PC-9 (cell line): ENCODE results near the gene TTBK1.

Source experiments
- CTCF ChIP-seq: fragments of 200-600 bp; sonication (generic); conservative IDR thresholded peaks from 2 replicates; pipeline ENCODE4 v1.6.1; 2017; ENCODE audit warnings: mixed run types, antibody characterized with exemption, mild to moderate bottlenecking, moderate library complexity
- EZH2 ChIP-seq: fragments of 200-600 bp; sonication (generic); IDR thresholded peaks from 2 replicates; pipeline ENCODE4 v1.8.0; 2017; ENCODE audit warnings: antibody characterized with exemption, low read depth

DNA sequence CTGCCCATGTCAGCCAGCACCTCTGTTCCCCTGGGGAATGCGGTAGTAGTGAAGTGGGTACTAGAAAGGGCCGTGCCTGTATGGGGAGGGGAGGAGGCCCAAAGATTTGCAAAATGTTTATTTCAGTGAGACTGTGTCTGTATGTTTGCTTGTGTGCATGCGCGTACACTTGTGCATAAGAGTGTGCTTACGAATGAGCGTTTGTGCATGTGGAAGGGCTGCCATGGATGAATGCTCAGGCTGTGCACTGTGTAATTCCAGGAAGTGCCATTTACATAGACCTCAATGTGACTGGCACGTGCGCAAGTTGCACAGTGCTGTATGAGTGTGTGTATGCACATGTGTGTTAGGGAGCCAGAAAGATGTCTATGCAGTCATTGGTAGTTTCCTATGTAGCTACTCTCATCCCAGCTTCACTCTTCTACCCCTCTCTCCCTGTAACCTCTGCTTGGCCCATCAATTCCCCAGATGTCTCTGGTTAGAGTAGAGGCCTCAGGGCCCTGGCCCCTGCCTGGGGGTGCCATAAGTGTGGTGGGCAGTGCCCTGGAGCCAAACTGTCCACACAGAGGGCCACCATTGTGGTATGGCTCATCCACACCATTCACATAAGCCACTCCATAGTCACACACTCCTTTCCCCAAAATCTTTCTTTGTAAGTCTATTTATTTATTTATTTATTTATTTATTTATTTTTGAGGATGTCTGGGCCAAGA, 28.0 kb downstream of the TTBK1 start:
- TF ChIP-seq CTCF (no peak), EZH2 (no peak)
